HG03175 (cell line): ENCODE results near the gene RBM26.

Source experiments
- ATAC-seq: cut with Tn5 transposase; IDR thresholded peaks from one replicate; pipeline ENCODE4 v1.9.1; 2021; ENCODE audit warnings: mild to moderate bottlenecking, moderate library complexity; ENCODE audit not compliant: unreplicated experiment

RBM26 gene

GRCh38 chr13:79423801-79424642 is 18.0 kb upstream of the RBM26 start:
- peak; percentile 89 for ATAC-seq

- ATAC-seq = no peak
Measured at GRCh38 chr13:79423340-79423739, 17.3 kb upstream of the RBM26 start.

GRCh38 chr13:79419365-79419764 is 13.3 kb upstream of the RBM26 start:
- ATAC-seq = no peak

- no peak for ATAC-seq
Measured at GRCh38 chr13:79417741-79418140, 11.7 kb upstream of the RBM26 start.

GRCh38 chr13:79413521-79413920 is 7.5 kb upstream of the RBM26 start:
- no peak for ATAC-seq

GRCh38 chr13:79409828-79410227 is 3.8 kb upstream of the RBM26 start:
- no peak for ATAC-seq

GRCh38 chr13:79407349-79407979 is 1.4 kb upstream of the RBM26 start:
- no peak for ATAC-seq

- ATAC-seq = peak; percentile 34
Measured at GRCh38 chr13:79406597-79406908, 498 bp upstream of the RBM26 start.

- peak; percentile 46 for ATAC-seq
Measured at GRCh38 chr13:79405501-79405830, 589 bp downstream of the RBM26 start.

- no peak for ATAC-seq
Measured at GRCh38 chr13:79404985-79405384, 1.1 kb downstream of the RBM26 start.

- ATAC-seq = no peak
Measured at GRCh38 chr13:79404361-79404760, 1.7 kb downstream of the RBM26 start.

GRCh38 chr13:79403113-79403512 is 2.9 kb downstream of the RBM26 start:
- no peak for ATAC-seq

GRCh38 chr13:79402679-79403078 is 3.4 kb downstream of the RBM26 start:
- no peak for ATAC-seq

GRCh38 chr13:79402074-79402635 is 3.9 kb downstream of the RBM26 start:
- no peak for ATAC-seq

GRCh38 chr13:79401259-79402070 is 4.6 kb downstream of the RBM26 start:
- peak; percentile 39 for ATAC-seq

GRCh38 chr13:79398915-79399314 is 7.1 kb downstream of the RBM26 start:
- ATAC-seq = no peak

- no peak for ATAC-seq
Measured at GRCh38 chr13:79398127-79398526, 7.9 kb downstream of the RBM26 start.

GRCh38 chr13:79395881-79396280 is 10.2 kb downstream of the RBM26 start:
- ATAC-seq = no peak

- ATAC-seq = peak; percentile 77
Measured at GRCh38 chr13:79393564-79394249, 12.3 kb downstream of the RBM26 start.

- peak; percentile 33 for ATAC-seq
Measured at GRCh38 chr13:79392882-79393563, 13.0 kb downstream of the RBM26 start.
